GM21526 (cell line): ENCODE measurements around the gene ETS1.

ENCODE experiments used
- ATAC-seq: cut with Tn5 transposase; IDR thresholded peaks from one replicate; pipeline ENCODE4 v1.9.1; 2021; ENCODE audit warnings: moderate library complexity; ENCODE audit not compliant: unreplicated experiment, low FRiP score

The ETS1 gene

DNA sequence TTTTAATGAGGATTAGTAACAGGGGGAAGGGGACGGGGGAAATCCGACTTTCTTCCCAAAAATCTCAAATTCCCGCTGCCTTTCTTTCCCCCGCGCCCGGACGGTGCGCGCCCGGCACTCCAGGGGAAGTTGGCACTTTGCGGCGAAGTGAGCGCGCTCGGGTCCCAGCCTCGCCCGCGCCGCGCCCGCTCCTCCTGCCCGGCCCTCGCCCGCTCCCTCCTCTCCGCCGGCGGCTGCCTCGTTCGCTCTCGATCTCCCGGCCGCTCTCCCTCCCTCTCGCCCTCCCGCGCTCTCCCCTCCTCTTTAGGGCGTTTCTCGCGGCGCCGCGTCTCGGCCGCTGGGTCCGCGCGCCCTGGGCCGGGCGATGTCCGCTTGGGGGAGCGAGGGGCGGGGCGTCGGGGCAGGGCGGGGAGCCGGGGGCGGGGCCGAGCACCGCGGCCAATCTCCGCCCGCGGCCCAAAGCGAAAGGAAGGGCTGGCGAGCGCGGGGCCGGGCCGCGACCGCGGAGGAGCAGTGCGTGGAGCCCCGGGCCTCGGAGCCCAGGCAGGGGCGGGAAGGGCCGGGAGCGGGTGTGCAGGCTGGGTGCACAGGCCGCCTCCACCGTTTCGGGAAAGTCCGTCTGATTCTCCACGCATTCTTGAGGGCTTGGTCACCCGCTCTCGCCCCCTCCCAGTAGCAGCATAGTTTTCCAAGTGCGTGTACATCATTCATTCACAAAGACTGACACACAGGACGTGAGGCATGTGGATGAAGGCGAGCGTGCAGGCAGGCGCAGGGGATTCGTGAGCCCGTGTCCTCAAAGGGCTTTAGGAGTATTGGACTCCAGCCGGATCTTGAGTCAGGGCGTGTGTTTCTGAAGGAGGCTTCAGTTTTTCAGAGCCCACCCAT, 65.1 kb downstream of the ETS1 start:
- peak; percentile 75 for ATAC-seq

DNA sequence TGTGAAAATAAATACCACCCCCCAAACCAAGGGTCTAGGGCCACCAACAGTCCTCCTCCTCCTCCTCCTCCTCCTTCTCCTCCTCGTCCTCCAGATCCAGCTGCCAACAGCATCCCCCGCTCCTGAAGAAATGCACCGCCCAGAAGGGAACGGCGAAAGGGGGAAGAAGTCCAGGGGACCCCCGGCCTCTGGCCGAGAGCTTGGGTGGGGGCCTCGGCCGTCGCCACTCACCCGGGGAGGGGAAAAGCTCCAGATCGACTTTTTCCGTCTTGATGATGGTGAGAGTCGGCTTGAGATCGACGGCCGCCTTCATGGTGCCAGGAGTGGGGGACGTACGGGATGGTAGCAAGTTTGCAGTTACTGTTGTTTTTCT, 65.7 kb downstream of the ETS1 start:
- no peak for ATAC-seq

DNA sequence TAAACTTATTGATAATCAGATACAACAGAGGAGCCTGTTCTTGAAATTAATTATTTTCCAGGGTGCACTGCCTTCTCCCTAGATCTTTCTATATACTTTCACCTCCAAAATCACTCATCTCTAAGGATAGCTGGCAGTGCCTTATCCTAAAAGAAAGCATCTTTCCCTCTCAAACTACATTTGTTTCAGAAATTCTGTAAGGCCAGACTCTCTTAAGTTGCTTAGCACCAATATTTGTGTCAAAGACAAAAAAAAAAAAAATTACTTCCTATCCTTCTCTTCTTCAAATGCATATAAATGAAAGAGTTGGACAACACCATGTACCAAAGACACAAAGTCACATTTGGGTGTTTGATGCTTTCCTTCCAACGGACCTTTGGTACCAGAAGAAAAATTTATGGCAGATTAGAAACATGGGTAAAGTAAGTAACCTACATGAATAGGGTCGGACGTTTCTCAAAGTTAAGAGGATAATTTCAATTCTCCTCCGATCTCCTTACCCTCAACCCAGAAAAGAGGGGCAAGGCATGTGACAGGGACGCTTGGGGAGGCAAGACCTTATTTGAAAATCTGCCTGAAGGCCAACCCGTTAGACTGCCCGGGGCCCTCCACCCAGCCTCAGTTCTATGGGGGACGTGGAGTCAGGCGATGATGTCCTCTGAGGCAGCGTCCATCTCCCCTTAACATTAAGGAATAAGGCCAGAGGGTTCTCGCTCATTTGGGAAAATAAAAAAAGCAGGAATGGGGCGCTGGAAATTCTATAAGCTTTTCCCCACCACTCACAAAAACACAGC, 66.3 kb downstream of the ETS1 start:
- ATAC-seq = no peak

DNA sequence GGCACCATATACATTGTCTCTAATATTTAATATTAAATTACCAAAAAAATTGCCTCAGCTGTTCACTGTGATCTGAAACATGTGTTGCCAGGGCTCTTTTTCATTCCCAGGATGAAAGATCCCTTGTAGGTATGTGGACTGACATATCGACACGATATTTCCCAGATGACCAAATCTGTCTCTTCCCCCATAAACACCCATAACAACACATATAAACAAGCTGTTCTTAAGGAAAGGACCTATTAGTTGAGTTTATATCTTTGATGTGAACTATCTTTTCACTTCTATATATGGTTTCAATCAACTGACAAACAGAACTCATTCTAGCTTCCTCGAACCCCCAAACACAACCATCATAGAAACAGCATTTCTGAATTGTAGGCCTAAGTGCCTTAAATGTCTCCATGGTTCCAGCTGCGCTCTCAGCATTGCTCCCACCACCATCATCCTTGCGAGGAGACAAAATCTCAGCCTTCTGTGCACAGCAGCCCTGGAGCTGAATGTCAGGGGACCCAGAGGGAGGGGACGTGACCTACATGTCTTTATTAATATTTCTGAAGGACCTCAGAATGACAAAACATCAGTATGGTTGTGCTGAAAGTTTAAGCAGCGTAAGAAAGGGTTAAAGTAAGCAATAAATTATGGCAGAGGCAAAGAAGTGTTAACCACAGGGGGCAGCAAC, 67.0 kb downstream of the ETS1 start:
- no peak for ATAC-seq

GRCh38 chr11:128519338-128519737, 68.0 kb downstream of the ETS1 start:
- ATAC-seq = no peak

- no peak for ATAC-seq
Observed at GRCh38 chr11:128518493-128519207, 68.7 kb downstream of the ETS1 start.

GRCh38 chr11:128517451-128518230, 69.7 kb downstream of the ETS1 start:
- no peak for ATAC-seq

- ATAC-seq = no peak
Observed at GRCh38 chr11:128516886-128517285, 70.5 kb downstream of the ETS1 start.

GRCh38 chr11:128515826-128516778, 71.3 kb downstream of the ETS1 start:
- no peak for ATAC-seq

GRCh38 chr11:128515086-128515485, 72.3 kb downstream of the ETS1 start:
- ATAC-seq = no peak

GRCh38 chr11:128513915-128514681, 73.3 kb downstream of the ETS1 start:
- no peak for ATAC-seq

GRCh38 chr11:128512474-128512996, 74.8 kb downstream of the ETS1 start:
- no peak for ATAC-seq

GRCh38 chr11:128511712-128512111, 75.6 kb downstream of the ETS1 start:
- ATAC-seq = no peak

- ATAC-seq = no peak
Observed at GRCh38 chr11:128509621-128510389, 77.6 kb downstream of the ETS1 start.

DNA sequence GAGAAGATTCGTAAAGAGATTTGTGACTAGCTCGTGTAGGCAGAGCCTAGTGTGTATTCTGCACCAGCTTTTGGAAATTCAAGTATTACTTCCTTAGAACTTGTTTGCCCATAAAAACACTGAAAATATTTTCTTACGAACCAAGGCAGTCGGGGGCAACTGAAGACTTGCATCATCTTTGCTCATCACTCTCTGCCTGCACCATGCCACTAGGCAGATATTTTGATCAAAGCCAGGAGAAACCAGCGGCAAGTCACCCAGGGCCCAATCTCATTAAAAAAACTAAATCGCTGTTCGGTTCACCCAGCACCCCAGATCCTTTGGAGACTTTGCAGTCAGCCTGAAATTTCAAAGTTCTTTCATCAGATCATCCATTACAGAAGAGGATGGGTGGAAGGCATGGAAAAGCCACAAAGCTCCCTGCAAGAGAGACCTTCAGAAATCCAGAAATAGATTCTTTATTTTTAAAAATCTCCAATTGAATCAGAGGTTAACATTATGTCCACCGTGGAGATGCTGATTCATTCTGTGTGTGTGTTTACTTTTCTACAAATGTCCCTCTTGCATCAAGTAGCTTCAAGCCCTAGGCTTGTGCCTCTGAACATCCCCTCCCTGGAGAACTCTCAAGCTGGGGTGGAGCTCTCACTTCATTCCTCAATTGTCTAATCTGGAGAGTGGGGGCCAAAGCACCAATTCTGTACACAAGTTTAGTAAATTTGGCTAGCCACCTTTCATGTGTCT, 78.4 kb downstream of the ETS1 start:
- ATAC-seq = no peak

GRCh38 chr11:128507936-128508335, 79.4 kb downstream of the ETS1 start:
- no peak for ATAC-seq
